T follicular helper cell (primary cell): ENCODE measurements around the gene CIZ1.
"Not testable (repeated sequence)": the region's sequence is repeated elsewhere in the genome, so short reads cannot be mapped to it uniquely, and the experiment has no call there.

Source experiments
- DNase-seq: peaks from one replicate; pipeline ENCODE4 v3.0.0-alpha.2; 2020; ENCODE audit warnings: low read depth
- total RNA-seq, 2 experiments: gene quantifications; one replicate each; lab custom pipeline; 2026; lab: John Stamatoyannopoulos, UW

CIZ1 gene
- total RNA-seq: 61.3 to 84.5 reads per million in 2 experiments

- DNase-seq: peak; percentile 50
Measured at GRCh38 chr9:128191406-128192046, at the start of gene CIZ1. TSS of gene CIZ1 (minus strand) at chr9:128191572. CDS start at chr9:128190857, 715 bp downstream.

- DNase-seq: no peak
Measured at GRCh38 chr9:128233817-128234406, 42.5 kb upstream of the CIZ1 start.

- DNase-seq: no peak
Measured at GRCh38 chr9:128232528-128233428, 41.4 kb upstream of the CIZ1 start.

- no peak for DNase-seq
Measured at GRCh38 chr9:128231638-128232527, 40.5 kb upstream of the CIZ1 start.

GRCh38 chr9:128230897-128231296 is 39.5 kb upstream of the CIZ1 start:
- not testable (repeated sequence) for DNase-seq

GRCh38 chr9:128226412-128226801 is 35.0 kb upstream of the CIZ1 start:
- DNase-seq: no peak

- DNase-seq: no peak
Measured at GRCh38 chr9:128225770-128226411, 34.5 kb upstream of the CIZ1 start.

GRCh38 chr9:128224877-128225276 is 33.5 kb upstream of the CIZ1 start:
- no peak for DNase-seq

- no peak for DNase-seq
Measured at GRCh38 chr9:128222880-128223670, 31.7 kb upstream of the CIZ1 start.

GRCh38 chr9:128222026-128222425 is 30.7 kb upstream of the CIZ1 start:
- no peak for DNase-seq

- no peak for DNase-seq
Measured at GRCh38 chr9:128219831-128220230, 28.5 kb upstream of the CIZ1 start.

GRCh38 chr9:128218518-128219389 is 27.4 kb upstream of the CIZ1 start:
- DNase-seq: peak; percentile 86

GRCh38 chr9:128218172-128218517 is 26.8 kb upstream of the CIZ1 start:
- DNase-seq: no peak

GRCh38 chr9:128216781-128217553 is 25.6 kb upstream of the CIZ1 start:
- DNase-seq: no peak

GRCh38 chr9:128215491-128216409 is 24.4 kb upstream of the CIZ1 start:
- no peak for DNase-seq

GRCh38 chr9:128214571-128215490 is 23.5 kb upstream of the CIZ1 start:
- no peak for DNase-seq
